A673 (cell line): ENCODE results near the gene ANKRD7. TPM values are rescaled to one million over a fixed set of nuclear protein-coding genes. Genes with fewer than 3 reads are reported as not detected.

Experiments
- BruUV-seq: library from RNA; stranded (reverse); fragments of 400-500 nt; replicated peaks from 2 replicates; lab custom pipeline; 2021; lab: Mats Ljungman, UMichigan
- CTCF ChIA-PET: fragments of 300-600 bp; sonication (Branson Sonifier 250); formaldehyde crosslinking; loops from one replicate; lab custom pipeline; 2022; ENCODE audit warnings: antibody characterized with exemption; lab: Charles Lee
- POLR2A ChIA-PET: fragments of 300-600 bp; sonication (Branson Sonifier 250); formaldehyde crosslinking; loops from one replicate; lab custom pipeline; 2022; ENCODE audit warnings: antibody characterized with exemption; ENCODE audit not compliant: low non-redundant PET; lab: Charles Lee
- DNase-seq: peaks from one replicate; pipeline ENCODE4 v3.0.0-alpha.2; 2015; ENCODE audit warnings: low spot score
- H3K27ac ChIP-seq: fragments of 200-600 bp; sonication (generic); 2 replicates; pipeline ENCODE4 v1.5.1; 2016; ENCODE audit warnings: mixed run types, low read depth, mild to moderate bottlenecking, mixed read lengths, antibody characterized with exemption, low read length; ENCODE audit not compliant: poor library complexity, severe bottlenecking
- H3K27me3 ChIP-seq: fragments of 200-600 bp; sonication (generic); replicated peaks from 2 replicates; pipeline ENCODE4 v1.6.1; 2017; ENCODE audit warnings: mixed run types, low read depth, mild to moderate bottlenecking, mixed read lengths, antibody characterized with exemption, low read length; ENCODE audit not compliant: insufficient read depth, poor library complexity
- H3K36me3 ChIP-seq: fragments of 200-600 bp; sonication (generic); 2 replicates; pipeline ENCODE4 v1.6.1; 2016; ENCODE audit warnings: mixed run types, mild to moderate bottlenecking, mixed read lengths, antibody characterized with exemption, low read length; ENCODE audit not compliant: insufficient read depth, poor library complexity, severe bottlenecking
- H3K4me1 ChIP-seq: fragments of 200-600 bp; sonication (generic); 2 replicates; pipeline ENCODE4 v1.6.1; 2017; ENCODE audit warnings: mixed run types, mild to moderate bottlenecking, mixed read lengths, antibody characterized with exemption, low read length; ENCODE audit not compliant: insufficient read depth, poor library complexity, severe bottlenecking
- H3K4me3 ChIP-seq: fragments of 200-600 bp; sonication (generic); 2 replicates; pipeline ENCODE4 v1.5.1; 2016; ENCODE audit warnings: low read depth, mixed run types, mild to moderate bottlenecking, mixed read lengths, low read length; ENCODE audit not compliant: poor library complexity, severe bottlenecking
- H3K9me3 ChIP-seq: fragments of 200-600 bp; sonication (generic); 2 replicates; pipeline ENCODE4 v1.6.1; 2016; ENCODE audit warnings: mixed run types, low read depth, mild to moderate bottlenecking, mixed read lengths, antibody characterized with exemption, low read length; ENCODE audit not compliant: poor library complexity, severe bottlenecking
- EZH2 ChIP-seq: fragments of 200-600 bp; sonication (generic); IDR thresholded peaks from 2 replicates; pipeline ENCODE4 v1.6.1; 2017; ENCODE audit warnings: borderline replicate concordance, low read depth, mild to moderate bottlenecking, mixed read lengths, antibody characterized with exemption, low read length; ENCODE audit not compliant: poor library complexity, severe bottlenecking
- intact Hi-C: fragments of 100-400 bp; cut with micrococcal nuclease; formaldehyde crosslinking; loops from one replicate; pipeline ENCODE4 v1.10.0; 2022; ENCODE audit not compliant: unreplicated experiment
- total RNA-seq: library from RNA; stranded (reverse); gene quantifications from 2 replicates; pipeline ENCODE4 v1.2.3, GENCODE V29; 2021
- TF ChIP-seq, protein P1 (sequence below): fragments of 300-800, 200-600 bp; sonication (generic); conservative IDR thresholded peaks from 2 replicates; pipeline ENCODE4 v1.5.1; 2017; ENCODE audit warnings: low read depth, mild to moderate bottlenecking, antibody characterized with exemption, low read length, moderate library complexity, mixed read lengths

Gene ANKRD7
- total RNA-seq, 1 experiment from 2014 or later: 4.2 TPM

DNA sequence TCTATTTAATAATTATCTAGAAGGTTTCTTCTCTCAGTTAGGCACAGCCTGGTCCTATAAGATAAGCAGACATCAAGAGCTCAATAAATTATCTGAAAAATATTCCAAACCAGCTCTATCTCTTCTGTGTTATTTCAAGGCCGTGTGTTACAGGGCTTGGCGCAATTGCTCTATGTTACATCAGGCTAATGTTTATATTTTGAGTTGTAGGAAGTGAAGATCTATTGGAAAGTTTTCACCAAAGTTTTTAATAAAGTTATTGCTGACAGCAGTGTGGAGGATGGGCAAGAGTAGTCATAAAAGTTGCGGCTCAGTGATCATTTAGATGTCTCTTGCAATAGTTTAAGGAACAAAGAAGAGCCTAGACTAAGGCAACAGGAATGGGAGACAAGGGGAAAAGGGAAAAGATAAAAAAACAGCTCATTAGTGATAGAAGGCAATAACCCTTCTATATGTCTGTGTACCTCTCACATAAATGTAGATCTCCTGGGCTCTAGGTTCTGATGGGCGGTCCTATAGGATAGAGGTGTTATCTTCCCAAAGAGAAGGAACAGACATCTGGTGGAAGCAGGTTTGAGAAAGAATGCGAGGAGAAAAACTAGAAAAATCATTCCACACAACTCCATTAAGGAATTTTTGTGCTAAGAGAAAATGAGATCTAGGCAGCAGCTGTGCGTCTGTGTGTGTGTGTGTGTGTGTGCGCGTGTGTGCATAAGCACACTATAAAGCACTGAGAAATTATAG lies 5.9 kb upstream of the ANKRD7 start:
- CTCF ChIA-PET: no interaction called here
- Histone ChIP-seq H3K27me3 (no peaks in the 10 kb centered on the region), H3K36me3 (no peaks in the 10 kb centered on the region), H3K9me3 (no peaks in the 10 kb centered on the region), H3K4me1 (peaks cover 9% of the 10 kb centered on the region), H3K4me3 (no peak overlapping the region), H3K27ac (no peak overlapping the region)
- no peak for DNase-seq
- TF ChIP-seq, protein P1, sequence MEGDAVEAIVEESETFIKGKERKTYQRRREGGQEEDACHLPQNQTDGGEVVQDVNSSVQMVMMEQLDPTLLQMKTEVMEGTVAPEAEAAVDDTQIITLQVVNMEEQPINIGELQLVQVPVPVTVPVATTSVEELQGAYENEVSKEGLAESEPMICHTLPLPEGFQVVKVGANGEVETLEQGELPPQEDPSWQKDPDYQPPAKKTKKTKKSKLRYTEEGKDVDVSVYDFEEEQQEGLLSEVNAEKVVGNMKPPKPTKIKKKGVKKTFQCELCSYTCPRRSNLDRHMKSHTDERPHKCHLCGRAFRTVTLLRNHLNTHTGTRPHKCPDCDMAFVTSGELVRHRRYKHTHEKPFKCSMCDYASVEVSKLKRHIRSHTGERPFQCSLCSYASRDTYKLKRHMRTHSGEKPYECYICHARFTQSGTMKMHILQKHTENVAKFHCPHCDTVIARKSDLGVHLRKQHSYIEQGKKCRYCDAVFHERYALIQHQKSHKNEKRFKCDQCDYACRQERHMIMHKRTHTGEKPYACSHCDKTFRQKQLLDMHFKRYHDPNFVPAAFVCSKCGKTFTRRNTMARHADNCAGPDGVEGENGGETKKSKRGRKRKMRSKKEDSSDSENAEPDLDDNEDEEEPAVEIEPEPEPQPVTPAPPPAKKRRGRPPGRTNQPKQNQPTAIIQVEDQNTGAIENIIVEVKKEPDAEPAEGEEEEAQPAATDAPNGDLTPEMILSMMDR: no peak
- TF ChIP-seq EZH2: no peak
- POLR2A ChIA-PET: no interaction called here
- intact Hi-C loops: no loop called here
- no TSS peak for BruUV-seq

DNA sequence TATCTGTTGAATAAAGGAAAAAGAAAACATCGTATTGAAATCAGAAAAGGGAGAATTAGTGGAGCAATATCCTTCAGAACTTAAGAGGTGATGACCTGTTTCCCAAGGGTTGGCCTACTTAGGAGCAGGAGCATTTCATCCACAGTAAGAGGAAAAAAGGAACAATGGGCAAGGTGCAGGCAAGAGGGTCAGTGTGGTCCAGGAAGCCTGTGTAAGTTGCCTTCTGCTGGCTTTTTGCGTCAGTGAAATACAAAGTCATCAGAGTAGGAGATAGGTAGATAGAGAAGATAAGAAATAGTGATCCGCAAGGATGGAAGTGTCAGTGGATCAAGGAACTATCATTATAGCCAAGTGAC lies 5.4 kb upstream of the ANKRD7 start:
- intact Hi-C loops: no loop called here
- Histone ChIP-seq H3K27me3 (no peaks in the 10 kb centered on the region), H3K4me1 (peaks cover 8% of the 10 kb centered on the region), H3K4me3 (no peak overlapping the region), H3K27ac (no peak overlapping the region), H3K36me3 (no peaks in the 10 kb centered on the region), H3K9me3 (no peaks in the 10 kb centered on the region)
- no peak for TF ChIP-seq EZH2
- TF ChIP-seq, protein P1: no peak
- no peak for DNase-seq
- POLR2A ChIA-PET: no interaction called here
- CTCF ChIA-PET: no interaction called here
- no TSS peak for BruUV-seq

DNA sequence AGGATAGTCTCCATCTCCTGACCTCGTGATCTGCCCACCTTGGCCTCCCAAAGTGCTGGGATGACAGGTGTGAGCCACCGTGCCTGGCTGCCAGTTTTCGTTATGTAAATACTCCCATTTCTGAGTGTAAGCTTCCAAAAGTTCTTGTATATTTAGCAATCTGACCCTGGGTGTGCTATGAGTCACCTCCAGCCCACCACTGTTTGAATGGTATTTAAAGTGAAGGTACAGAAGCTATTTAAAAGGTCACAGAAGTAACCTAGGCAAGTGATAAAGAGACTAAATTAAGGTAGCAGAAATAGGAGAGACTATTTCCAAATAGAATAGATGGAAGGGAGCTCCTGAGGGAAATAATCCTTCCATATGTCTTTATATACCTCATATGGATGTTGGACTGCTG lies 3.9 kb upstream of the ANKRD7 start:
- intact Hi-C loops: no loop called here
- Histone ChIP-seq H3K27ac (no peak overlapping the region), H3K4me1 (no peaks in the 10 kb centered on the region), H3K27me3 (no peaks in the 10 kb centered on the region), H3K36me3 (no peaks in the 10 kb centered on the region), H3K4me3 (no peak overlapping the region), H3K9me3 (no peaks in the 10 kb centered on the region)
- BruUV-seq: no TSS peak
- ChIA-PET POLR2A (no interaction called here), CTCF (no interaction called here)
- TF ChIP-seq, protein P1: no peak
- no peak for DNase-seq
